Sigmoid colon (tissue), 7 donors: ENCODE results near the gene CPXM1. TPM values are rescaled to one million over a fixed set of nuclear protein-coding genes. Genes with fewer than 3 reads are reported as not detected.

Source experiments
- DNase-seq: peaks from one replicate; pipeline ENCODE4 v3.0.0-alpha.2; 2019
- H3K27ac ChIP-seq, 4 donors: fragments of 200-600 bp; sonication (generic); one replicate each; pipeline ENCODE4 v1.5.1; 2016 to 2019; ENCODE audit warnings: mild to moderate bottlenecking in 1 of 4
- H3K27me3 ChIP-seq, 3 donors: fragments of 200-600 bp; sonication (generic); one replicate each; pipeline ENCODE4 v1.5.1; 2019; ENCODE audit warnings: mild to moderate bottlenecking in 1 of 3
- H3K36me3 ChIP-seq, 4 donors: fragments of 200-600 bp; sonication (generic); one replicate each; pipeline ENCODE4 v1.5.1; 2016 to 2019
- H3K4me1 ChIP-seq, 4 donors: fragments of 200-600 bp; sonication (generic); one replicate each; pipeline ENCODE4 v1.5.1; 2017 to 2019
- H3K4me3 ChIP-seq, 4 donors: fragments of 200-600 bp; sonication (generic); one replicate each; pipeline ENCODE4 v1.5.1; 2017 to 2019; ENCODE audit warnings: mild to moderate bottlenecking in 2 of 4, moderate library complexity in 1 of 4
- H3K9me3 ChIP-seq, 4 donors: fragments of 200-600 bp in 3 of 4; sonication (generic) in 3 of 4; one replicate each; pipeline versions ENCODE4 v1.5.1 to v1.6.1; 2013 to 2019
- CTCF ChIP-seq, 4 experiments: fragments of 450-650 bp in 3 of 4; fragments of 200-600 bp in 1 of 4; IDR thresholded peaks; one replicate each; pipeline ENCODE4 v1.5.1; 2016 to 2019; ENCODE audit warnings: antibody characterized with exemption in 4 of 4, mild to moderate bottlenecking in 3 of 4, moderate library complexity in 2 of 4
- EP300 ChIP-seq, 4 donors: sonication (generic); formaldehyde crosslinking; IDR thresholded peaks; one replicate each; pipeline ENCODE4 v1.6.1; 2017; ENCODE audit warnings: antibody characterized with exemption in 4 of 4
- POLR2A ChIP-seq, 2 donors: fragments of 450-650 bp; IDR thresholded peaks; one replicate each; pipeline ENCODE4 v1.6.1; 2016; ENCODE audit warnings: antibody characterized with exemption in 2 of 2, mild to moderate bottlenecking in 2 of 2, moderate library complexity in 2 of 2
- POLR2AphosphoS5 ChIP-seq, 4 donors: sonication (generic); formaldehyde crosslinking; IDR thresholded peaks; one replicate each; pipeline ENCODE4 v1.6.1; 2017; ENCODE audit warnings: antibody characterized with exemption in 4 of 4
- WGBS, 2 donors: extraction: QIAGEN DNeasy Blood & Tissue Kit; methylation state at CpG; one replicate each; pipeline ENCODE4 v1.1.7; 2013; 5-methylcytosine and 5-hydroxymethylcytosine counted together
- intact Hi-C: fragments of 100-400 bp; cut with DNase I; formaldehyde crosslinking; loops from one replicate; pipeline ENCODE4 v1.15.1; 2023
- polyA plus RNA-seq, 3 donors: library from polyadenylated mRNA; stranded (reverse); fragments of 200-250 nt; gene quantifications; one replicate each; pipeline ENCODE4 v1.2.3, GENCODE V29; 2013
- total RNA-seq, 4 donors: library from RNA; depleted of rRNA; stranded (reverse); fragments of >200 nt; gene quantifications; one replicate each; pipeline ENCODE4 v1.1.0, GENCODE V29; 2016
- donor health status: healthy with polysubstance abuse.
- donor health status: Bipolar disorder and iron deficiency.
- donor health status: healthy.

CPXM1 gene
- total and polyA plus RNA-seq, 7 donors: 0.54 to 10.0 (median 1.2) TPM

GRCh38 chr20:2745936-2746635 lies 54.3 kb downstream of the CPXM1 start:
- peak; percentile 43 for DNase-seq
- no peaks in the 10 kb centered on the region for H3K9me3 ChIP-seq
- TF ChIP-seq POLR2AphosphoS5 (IDR thresholded peaks at IDR 0.05): no peak
- no peaks in the 10 kb centered on the region for H3K36me3 ChIP-seq
- peaks cover 0 to 8% (median 0%) of the 10 kb centered on the region in 3 donors for H3K27me3 ChIP-seq
- no peak overlapping the region for H3K4me3 ChIP-seq
- H3K4me1 ChIP-seq: peaks cover 0 to 11% (median 9%) of the 10 kb centered on the region in 4 donors
- WGBS, 2 donors: 91 to 94% methylated on average over 4 of the region's 4 CpGs
- H3K27ac ChIP-seq: no peak overlapping the region
- intact Hi-C loops: no loop called here

GRCh38 chr20:2745060-2745910 lies 55.1 kb downstream of the CPXM1 start:
- no peaks in the 10 kb centered on the region for H3K36me3 ChIP-seq
- peak; percentile 59 for DNase-seq
- intact Hi-C loops: no loop called here
- no peak overlapping the region for H3K27ac ChIP-seq
- no peaks in the 10 kb centered on the region for H3K9me3 ChIP-seq
- TF ChIP-seq EP300 (IDR thresholded peaks at IDR 0.05) (no peak), POLR2A (IDR thresholded peaks at IDR 0.05) (no peak), CTCF (IDR thresholded peaks at IDR 0.05) (no peak), POLR2AphosphoS5 (IDR thresholded peaks at IDR 0.05) (no peak)
- no peak overlapping the region for H3K4me3 ChIP-seq
- peaks cover 0 to 4% (median 0%) of the 10 kb centered on the region in 3 donors for H3K27me3 ChIP-seq
- 80 to 83% methylated on average over 12 of the region's 12 CpGs for WGBS, 2 donors
- H3K4me1 ChIP-seq: peaks cover 0 to 3% (median 1%) of the 10 kb centered on the region in 4 donors

Other genes with a start within 250 kb of the CPXM1 start
- gene NOP56, start 148.0 kb downstream of the CPXM1 start, total RNA-seq: 10 to 100 TPM; 53.2 to 69.8 (median 65.2) TPM
- 100 to 1,000 TPM in 1 of 3 donors, 10 to 100 TPM in 2; 33.6 to 152 (median 47.6) TPM for gene NOP56, start 148.0 kb downstream of the CPXM1 start, polyA plus RNA-seq
- 100 to 1,000 TPM; 105 to 131 (median 122) TPM for gene IDH3B, start 136.4 kb downstream of the CPXM1 start, total RNA-seq
- 100 to 1,000 TPM; 103 to 121 (median 112) TPM for gene IDH3B, start 136.4 kb downstream of the CPXM1 start, polyA plus RNA-seq
- gene EBF4, start 107.8 kb downstream of the CPXM1 start, total RNA-seq: 10 to 100 TPM; 14.8 to 37.5 (median 30.8) TPM
- 1 to 10 TPM; 1.2 to 4.6 (median 1.2) TPM for gene EBF4, start 107.8 kb downstream of the CPXM1 start, polyA plus RNA-seq
- not detected for gene C20orf141, start 14.4 kb upstream of the CPXM1 start, total RNA-seq
- under 1 TPM in 1 of 3 donors, not detected in 2; 0.15 TPM for gene C20orf141, start 14.4 kb upstream of the CPXM1 start, polyA plus RNA-seq
- gene TMEM239, start 15.7 kb upstream of the CPXM1 start, total RNA-seq: under 1 TPM in 1 of 4 donors, not detected in 3; 0.28 TPM
- not detected for gene TMEM239, start 15.7 kb upstream of the CPXM1 start, polyA plus RNA-seq
- 10 to 100 TPM; 12.7 to 27.7 (median 21.5) TPM for gene PCED1A, start 40.0 kb upstream of the CPXM1 start, total RNA-seq
- 10 to 100 TPM in 2 of 3 donors, 1 to 10 TPM in 1; 8.6 to 28.0 (median 10.2) TPM for gene PCED1A, start 40.0 kb upstream of the CPXM1 start, polyA plus RNA-seq
- 10 to 100 TPM; 19.4 to 24.4 (median 21.0) TPM for gene VPS16, start 40.1 kb upstream of the CPXM1 start, total RNA-seq
- gene VPS16, start 40.1 kb upstream of the CPXM1 start, polyA plus RNA-seq: 10 to 100 TPM; 21.6 to 37.6 (median 24.7) TPM
- gene PTPRA, start 72.9 kb upstream of the CPXM1 start, total RNA-seq: 10 to 100 TPM; 62.0 to 86.4 (median 73.6) TPM
- 10 to 100 TPM; 10.2 to 30.2 (median 12.3) TPM for gene PTPRA, start 72.9 kb upstream of the CPXM1 start, polyA plus RNA-seq
- 1 to 10 TPM in 1 of 4 donors, not detected in 3; 1.6 TPM for gene GNRH2, start 243.0 kb upstream of the CPXM1 start, total RNA-seq
- 1 to 10 TPM in 1 of 3 donors, under 1 TPM in 1, not detected in 1; 0.34 to 8.4 TPM for gene GNRH2, start 243.0 kb upstream of the CPXM1 start, polyA plus RNA-seq
- gene MRPS26, start 245.4 kb upstream of the CPXM1 start, total RNA-seq: 10 to 100 TPM; 33.5 to 71.7 (median 65.0) TPM
- 10 to 100 TPM; 46.8 to 61.3 (median 48.8) TPM for gene MRPS26, start 245.4 kb upstream of the CPXM1 start, polyA plus RNA-seq